ENCODE results near the gene STX16.

The STX16 gene

DNA sequence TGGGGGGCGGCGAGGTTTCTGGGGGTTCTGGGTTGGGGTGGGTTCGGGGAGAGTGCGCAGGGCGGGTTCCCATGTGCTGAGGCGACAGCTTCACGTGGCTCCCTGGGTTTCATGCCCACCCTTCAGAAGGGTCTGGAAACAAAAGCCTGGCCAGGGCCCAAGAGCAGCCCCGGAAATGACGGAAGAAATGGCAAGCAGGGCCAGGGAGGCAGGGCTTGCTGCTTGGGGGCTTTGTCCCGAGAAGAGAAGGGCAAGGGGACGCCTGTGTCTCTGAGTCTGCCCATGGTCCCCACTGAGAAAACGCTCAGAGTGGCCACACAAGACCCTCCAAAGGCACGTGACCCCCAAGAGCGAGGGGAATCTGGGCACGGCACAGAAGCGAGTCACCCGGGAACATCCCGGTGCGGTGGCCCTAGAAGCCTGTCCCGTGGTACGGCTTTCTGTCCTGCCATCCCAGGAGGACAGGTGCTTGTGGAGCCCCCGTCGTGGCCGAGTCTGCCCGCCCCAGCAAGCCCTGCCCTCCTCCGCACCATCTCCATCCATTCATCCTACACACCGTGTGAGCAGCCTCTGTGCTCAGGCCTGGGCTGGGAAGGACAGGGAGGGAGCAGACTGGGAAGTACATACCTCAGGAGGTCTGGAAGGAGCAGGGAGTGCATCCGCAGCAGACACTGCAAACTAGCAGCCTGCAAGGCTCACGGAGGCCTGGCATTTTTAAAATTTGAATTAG is 50.5 kb downstream of the STX16 start:
- TF ChIP-seq GATA1 (IDR thresholded peaks at IDR 0.05; ENCODE audit: low read depth, low read length) (no peak), POLR2A (IDR thresholded peaks at IDR 0.05; ENCODE audit: low read length) (no peak)
- no peak for DNase-seq

DNA sequence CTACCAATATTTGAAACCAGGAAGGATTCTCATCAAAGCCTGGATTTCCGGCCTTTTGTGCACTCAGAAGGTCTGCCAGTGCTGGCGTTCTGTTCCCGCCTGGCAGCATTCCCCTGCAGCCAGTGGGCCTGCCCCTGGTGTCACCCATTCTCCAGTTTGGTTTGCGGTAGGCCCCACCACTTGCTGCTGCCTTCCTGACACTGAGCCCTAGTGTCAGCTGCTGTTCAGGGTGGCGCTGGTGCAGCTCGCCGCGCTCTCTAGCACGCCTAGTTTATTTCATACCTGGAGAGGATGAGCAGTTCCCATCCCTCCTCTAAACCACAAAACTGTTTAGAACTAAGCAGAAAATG is 51.1 kb downstream of the STX16 start:
- no peak for TF ChIP-seq POLR2A (IDR thresholded peaks at IDR 0.05; ENCODE audit: low read length)
- TF ChIP-seq GATA1 (IDR thresholded peaks at IDR 0.05; ENCODE audit: low read depth, low read length) = no peak
- no peak for DNase-seq

DNA sequence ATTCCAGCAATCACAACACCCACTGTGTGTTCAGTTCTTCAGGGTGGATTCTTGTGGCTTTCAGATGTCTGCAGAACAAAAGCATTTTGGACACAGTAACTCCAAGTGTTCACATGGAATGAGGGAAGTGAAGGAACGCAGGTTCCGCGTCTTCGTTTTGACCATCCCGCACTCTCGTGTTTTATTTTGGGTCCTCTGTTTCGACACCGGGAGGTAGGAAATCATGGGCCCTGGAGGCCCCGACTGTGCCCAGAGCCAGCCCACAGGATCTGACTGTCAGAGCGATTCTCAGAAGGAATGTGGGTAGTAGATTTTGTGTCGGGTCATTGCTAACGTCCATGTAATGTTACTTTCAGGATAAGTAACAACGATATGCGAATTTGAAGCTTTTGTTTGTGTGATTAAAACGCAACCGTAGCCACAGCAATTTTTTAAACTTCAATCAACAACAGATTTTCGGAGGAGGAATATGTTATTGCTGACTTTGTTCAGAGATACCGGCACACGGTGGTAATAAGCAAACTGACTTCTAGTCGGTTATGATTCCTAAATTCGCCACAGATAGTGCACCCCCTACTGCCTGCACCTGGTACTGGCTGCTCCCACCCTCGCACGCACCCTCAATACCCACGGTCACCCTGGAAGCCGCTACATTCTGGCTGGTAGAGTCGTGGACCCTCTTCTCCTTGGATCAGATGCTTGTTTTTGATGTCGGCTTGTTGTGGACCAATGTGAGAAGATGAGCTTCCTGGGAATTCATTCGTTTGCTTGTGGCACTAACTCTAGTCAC is 52.0 kb downstream of the STX16 start:
- peak in 1 of 2 experiments; percentile 33 for DNase-seq
- no peak for TF ChIP-seq GATA1 (IDR thresholded peaks at IDR 0.05; ENCODE audit: low read depth, low read length)
- TF ChIP-seq POLR2A (IDR thresholded peaks at IDR 0.05; ENCODE audit: low read length) = no peak

DNA sequence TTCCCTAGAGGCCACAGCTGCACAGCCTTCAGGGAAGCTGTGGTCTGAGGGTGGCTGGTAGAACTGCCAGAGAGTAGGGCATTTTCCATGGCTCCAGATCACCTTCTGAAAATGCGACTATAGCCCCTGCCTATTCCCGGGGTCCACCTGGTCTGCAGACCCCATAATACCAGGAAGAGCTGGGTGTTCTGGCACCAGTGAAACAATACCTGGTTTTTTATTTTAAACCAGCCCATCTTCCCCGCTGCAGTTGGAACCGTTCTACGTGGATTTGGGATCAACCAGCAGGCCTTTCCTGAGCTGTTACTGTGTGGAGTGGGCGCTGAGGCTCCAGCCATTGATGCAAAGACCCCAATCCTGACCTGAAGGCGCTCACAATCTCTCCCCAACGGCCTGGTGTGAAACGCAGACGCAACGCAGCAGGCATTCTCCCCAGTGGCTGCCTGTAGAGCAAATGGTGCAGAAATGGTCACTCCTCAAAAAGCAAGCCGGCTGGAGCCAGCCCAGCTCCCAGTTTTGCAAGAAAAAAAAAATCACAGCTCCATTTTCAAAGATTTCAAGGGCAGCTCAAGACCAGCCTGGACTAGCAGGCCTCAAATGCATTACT is 52.8 kb downstream of the STX16 start:
- DNase-seq = no peak
- no peak for TF ChIP-seq POLR2A (IDR thresholded peaks at IDR 0.05; ENCODE audit: low read length)
- TF ChIP-seq GATA1 (IDR thresholded peaks at IDR 0.05; ENCODE audit: low read depth, low read length) = no peak

DNA sequence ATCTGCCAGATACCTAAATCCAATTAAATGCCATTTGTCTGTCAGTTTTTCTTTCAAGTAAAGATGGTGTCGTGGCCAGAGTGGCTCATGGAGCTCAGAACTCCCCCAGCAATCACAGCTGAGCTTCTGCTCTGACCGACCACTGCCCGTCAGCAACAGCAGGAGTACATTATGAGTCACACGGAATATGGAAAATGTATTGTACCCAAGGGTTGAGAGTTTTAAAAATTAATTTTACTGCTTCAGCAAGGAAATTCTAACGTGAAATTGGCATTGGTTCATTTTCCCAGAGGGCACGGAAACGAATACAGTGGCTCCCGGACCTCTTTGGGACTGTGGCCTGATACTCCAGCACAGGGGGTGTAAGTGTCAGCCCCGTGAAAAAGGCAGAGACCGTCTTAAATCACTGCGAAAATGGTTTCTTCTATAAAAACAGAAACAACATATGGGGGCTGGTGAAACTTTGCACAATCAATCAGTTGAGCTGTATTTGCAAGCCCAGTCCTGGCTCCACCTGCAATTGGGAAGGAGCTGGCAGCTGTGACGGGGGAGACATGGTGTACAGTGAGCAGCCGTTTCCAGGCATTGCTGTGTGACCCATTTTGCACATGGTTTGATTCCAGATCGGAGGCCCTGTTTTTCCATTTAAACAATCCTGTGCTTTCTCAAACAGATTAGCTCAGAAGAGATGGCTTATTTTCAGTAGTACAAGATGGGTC is 54.3 kb downstream of the STX16 start:
- DNase-seq = no peak
- no peak for TF ChIP-seq GATA1 (IDR thresholded peaks at IDR 0.05; ENCODE audit: low read depth, low read length)
- no peak for TF ChIP-seq POLR2A (IDR thresholded peaks at IDR 0.05; ENCODE audit: low read length)

DNA sequence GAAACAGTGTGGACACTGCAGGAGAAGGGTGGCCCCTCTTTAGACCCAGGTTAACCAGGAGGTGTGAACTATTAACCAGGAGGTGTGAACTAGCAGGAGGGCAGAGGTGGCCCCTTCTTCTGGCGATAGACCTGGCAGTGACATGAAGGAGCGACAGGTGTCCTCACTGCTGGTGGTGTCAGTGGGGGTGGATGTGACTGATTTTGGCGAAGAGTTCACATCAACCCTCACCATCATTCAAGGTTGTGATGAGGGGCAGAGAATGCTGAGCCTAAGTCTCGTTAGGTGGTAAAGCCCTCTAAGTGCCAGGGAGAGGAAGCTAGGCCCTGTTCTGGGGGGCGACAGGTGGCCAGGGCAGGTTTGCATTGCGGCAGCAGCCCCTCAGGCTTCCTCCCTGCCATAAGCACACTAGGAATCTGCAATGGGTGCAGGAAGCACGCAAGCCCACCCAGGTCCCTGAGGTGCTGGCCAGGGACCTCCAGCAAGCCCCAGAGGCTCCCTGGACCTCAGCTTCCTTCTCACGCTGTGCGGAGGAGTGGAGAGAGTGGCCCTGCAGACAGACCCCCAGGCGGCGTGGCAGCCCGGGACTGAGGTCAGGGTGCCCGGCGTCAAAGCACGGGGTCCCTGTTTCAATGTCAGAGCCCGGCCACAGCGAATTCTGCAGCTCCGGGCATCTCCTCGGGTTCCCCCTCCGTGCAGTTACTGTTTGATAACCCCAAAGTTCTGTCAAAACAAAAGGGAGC is 55.2 kb downstream of the STX16 start:
- TF ChIP-seq POLR2A (IDR thresholded peaks at IDR 0.05; ENCODE audit: low read length) (no peak), GATA1 (IDR thresholded peaks at IDR 0.05; ENCODE audit: low read depth, low read length) (no peak)
- DNase-seq = no peak

DNA sequence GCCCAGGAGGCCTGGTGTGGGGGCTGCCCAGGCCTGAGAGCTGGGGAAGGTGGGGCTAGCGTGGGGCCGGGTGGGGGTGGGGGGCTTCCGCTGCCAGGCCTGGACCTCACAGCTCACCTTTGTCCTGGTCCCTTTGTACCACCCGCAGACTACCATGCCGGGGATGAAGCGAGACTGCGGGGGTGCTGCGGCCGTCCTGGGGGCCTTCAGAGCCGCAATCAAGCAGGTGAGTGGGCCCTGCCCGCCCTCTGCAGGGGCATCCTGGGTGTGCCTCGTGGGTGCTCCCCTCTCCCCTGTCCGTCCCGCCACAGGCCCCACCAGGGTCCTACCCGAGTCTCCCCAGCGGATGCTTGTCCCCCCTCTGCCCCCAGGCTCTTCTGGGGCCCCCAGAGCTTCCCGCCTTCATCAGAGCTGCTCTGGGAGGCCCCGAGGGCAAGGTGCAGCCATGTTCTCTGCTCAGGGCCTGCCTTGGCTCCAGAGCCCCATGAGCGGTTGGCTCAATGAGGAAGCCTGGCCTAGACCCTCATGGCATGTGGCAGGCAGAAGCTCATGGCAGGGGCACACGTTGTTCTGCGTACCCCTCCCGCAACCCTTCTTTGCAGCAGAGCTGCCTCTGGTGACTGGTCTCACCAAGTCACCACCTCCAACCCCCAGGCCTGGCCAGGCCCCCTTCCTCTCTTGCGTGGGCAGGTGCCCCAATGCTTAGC is 56.0 kb downstream of the STX16 start:
- DNase-seq = no peak
- TF ChIP-seq GATA1 (IDR thresholded peaks at IDR 0.05; ENCODE audit: low read depth, low read length) = no peak
- TF ChIP-seq POLR2A (IDR thresholded peaks at IDR 0.05; ENCODE audit: low read length) = no peak

DNA sequence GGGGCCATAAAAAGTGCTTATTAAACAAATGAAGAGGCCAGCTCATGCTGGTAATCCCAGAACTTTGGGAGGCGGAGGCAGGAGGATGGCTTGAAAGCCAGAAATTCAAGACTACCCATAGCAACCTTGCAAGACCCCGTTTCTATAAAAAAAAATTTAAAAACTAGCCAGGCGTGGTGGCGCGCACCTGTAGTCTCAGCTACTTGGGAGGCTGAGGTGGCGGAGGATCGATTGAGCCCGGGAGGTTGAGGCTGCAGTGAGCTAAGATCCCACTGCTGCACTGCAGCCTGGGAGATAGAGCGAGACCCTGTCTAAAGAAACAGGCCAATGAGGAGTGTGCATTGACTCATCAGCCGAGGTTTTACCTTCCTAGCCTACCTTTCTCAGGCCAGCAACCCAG is 56.7 kb downstream of the STX16 start:
- TF ChIP-seq GATA1 (IDR thresholded peaks at IDR 0.05; ENCODE audit: low read depth, low read length) (no peak), POLR2A (IDR thresholded peaks at IDR 0.05; ENCODE audit: low read length) (no peak)
- no peak for DNase-seq

DNA sequence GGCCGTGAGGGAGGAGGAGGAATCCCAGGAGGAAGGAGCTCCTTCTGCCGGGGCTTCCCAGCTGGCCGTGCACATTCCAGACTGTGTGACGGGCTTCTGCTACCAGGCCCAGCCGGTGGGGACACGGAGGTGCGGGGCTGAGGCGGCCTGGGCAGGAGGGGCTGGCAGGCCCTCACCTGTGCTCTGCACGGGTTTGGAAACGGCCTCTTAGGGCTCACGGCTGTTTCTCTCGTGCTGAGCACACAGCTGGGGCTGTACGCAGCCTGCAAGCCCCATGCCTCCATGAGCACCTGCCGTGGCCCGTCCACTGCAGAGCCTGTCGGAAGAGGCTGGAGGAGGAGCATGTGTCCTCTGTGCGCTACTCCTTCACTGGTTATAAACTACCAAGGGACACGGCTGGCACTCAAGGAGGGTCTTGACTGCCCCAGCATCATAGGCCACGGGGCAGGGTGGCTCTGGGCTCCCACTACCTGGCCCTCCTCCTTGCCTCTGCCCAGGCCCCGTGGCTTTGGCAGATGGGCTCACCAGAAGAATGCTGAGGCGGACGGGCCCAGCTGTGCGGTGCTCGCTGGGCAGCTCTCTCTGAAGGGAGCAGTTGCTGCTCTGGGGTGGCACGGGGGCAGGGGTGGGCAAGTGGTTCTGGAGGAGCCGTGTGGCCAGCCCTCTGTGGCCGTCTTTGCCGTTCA is 57.3 kb downstream of the STX16 start:
- no peak for TF ChIP-seq GATA1 (IDR thresholded peaks at IDR 0.05; ENCODE audit: low read depth, low read length)
- no peak for TF ChIP-seq POLR2A (IDR thresholded peaks at IDR 0.05; ENCODE audit: low read length)
- DNase-seq = no peak

DNA sequence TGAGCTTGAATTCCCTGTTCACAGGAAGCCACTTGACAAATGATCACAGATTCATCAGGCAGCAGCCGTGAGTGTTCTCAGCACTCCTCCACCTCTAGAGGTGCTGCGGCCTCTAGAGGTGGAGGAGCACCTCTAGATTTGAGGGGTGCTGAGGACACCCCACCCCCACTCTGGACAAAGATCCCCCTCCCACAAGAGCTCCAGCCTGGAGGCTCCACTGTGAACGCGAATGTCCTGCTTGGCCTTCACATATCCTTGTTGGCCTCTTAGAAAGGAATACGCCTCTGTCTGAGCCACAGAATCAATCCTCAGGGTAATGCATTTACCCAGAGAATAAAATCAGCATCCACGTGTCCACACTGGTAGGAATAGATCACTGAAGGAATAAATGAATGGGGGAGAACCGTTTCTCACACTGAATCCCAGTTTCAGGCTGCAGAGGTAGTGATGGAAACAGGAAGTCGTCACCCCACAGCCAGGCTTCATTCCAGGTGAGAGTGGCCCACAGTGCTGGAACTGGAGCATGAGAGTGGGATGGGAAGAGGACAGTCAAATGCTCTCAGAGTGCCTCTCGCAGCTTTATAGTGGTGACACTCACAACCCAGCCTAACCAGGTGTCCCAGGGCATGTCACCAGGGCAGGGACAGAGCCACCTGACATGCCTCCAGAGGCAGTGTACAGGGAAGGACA is 58.1 kb downstream of the STX16 start:
- no peak for TF ChIP-seq POLR2A (IDR thresholded peaks at IDR 0.05; ENCODE audit: low read length)
- no peak for TF ChIP-seq GATA1 (IDR thresholded peaks at IDR 0.05; ENCODE audit: low read depth, low read length)
- DNase-seq = no peak

DNA sequence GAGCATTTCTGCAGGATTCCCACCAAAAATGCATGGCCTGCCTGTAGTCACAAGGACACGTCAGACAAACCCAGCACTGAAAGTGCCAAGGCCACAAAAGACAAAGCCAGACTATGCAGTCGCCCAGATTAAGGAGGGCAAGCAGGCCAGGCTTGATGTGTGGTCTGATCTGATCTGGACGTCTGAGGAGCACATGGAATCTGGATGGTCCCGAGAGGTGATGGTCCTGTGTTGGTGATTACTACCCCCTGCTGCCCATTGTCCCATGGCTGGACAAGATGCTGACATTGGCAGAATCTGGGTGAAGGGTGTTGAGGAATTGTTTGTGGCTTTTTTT is 58.6 kb downstream of the STX16 start:
- no peak for DNase-seq
- TF ChIP-seq POLR2A (IDR thresholded peaks at IDR 0.05; ENCODE audit: low read length) = no peak
- no peak for TF ChIP-seq GATA1 (IDR thresholded peaks at IDR 0.05; ENCODE audit: low read depth, low read length)
